Measurements from ENCODE around the gene ASIP.

Gene ASIP

DNA sequence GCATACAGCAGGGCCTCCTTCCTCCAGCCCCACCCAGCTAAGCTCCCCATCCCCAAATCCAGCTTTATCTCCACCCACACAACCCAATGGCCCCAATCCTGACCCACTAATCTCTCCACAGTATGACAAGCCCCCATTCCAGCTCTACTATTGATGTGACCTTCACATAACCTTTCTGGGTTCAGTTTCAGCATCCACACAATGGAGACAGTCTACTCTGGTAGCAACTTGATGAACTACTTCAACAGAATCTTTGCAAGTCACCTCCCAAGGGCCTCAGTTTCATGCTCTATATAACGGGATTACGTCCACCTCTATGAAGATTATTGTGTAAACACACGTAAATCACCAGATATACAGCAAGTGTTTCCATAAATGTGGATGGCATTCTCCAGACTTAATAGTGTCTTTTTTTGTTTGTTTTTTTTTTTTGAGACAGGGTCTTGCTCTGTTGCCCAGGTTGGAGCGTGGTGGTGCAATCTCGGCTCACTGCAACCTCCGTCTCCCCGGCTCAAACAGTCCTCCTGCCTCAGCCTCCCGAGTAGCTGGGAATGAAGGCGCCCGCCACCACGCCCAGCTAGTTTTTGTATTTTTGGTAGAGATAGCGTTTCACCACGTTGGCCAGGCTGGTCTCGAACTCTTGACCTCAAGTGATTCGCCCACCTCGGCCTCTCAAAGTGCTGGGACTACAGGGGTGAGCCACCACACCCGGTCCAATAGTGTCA lies 60.5 kb downstream of the ASIP start:
- TF ChIP-seq CTCF (IDR thresholded peaks at IDR 0.05; ENCODE audit: control insufficient read depth, extremely low read depth, insufficient read depth), result no peak
- H3K4me3 ChIP-seq (ENCODE audit: low read depth, low read length), result peak overlapping the region; percentile 84
- no peak for DNase-seq (ENCODE audit: low read depth)

- no peak for DNase-seq (ENCODE audit: low read depth)
- TF ChIP-seq CTCF (IDR thresholded peaks at IDR 0.05; ENCODE audit: control insufficient read depth, extremely low read depth, insufficient read depth), result no peak
These were observed 61.1 kb downstream of the ASIP start for GRCh38 chr20:34302312-34302722.

DNA sequence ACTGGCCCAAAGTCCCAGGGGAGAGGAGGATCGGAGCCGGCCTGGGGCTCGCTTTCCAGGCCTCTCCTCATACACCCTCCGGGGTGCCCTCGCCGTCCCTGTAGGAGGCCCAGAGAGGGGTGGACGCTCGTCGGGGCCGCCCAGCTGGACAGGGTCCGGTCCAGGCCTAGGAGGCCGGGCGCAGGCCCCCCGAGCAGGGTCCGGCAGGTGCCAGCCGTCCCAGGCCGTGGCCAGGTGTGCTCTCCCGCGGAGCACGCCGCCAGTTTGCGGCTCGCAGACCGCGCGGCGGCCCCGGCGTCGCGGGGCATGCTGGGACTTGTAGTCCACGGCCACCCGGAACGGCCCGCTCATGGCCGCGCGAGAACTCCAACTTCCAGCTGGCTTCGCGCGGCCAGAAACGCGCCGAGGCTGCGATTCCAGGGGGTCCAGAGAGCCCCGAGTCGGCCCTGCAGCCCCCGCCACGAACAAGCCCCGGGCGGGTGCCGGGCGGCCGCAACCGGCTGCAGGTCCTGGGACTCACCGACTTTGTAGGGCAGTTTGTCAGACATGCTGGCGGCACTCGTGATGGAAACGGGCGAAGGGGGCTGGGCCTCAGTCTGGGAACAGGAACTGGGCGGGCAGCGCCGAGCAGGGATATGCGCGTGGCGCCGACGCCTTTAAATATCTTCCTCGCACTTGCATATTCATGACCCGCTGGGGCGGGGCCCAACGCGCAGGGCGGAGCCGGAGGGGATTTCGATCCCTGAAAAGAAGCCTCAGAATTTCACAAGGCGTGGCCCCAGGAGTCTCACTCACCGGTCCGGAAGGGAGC lies 61.7 kb downstream of the ASIP start, which contains the start of gene AHCY:
TSS of gene AHCY (minus strand) at position 633 of the 811 bp plus-strand sequence. CDS start at position 548, 85 bp downstream.
- H3K4me3 ChIP-seq (ENCODE audit: low read depth, low read length), result peak within 1 kb of the TSS; percentile 84
- TF ChIP-seq CTCF (IDR thresholded peaks at IDR 0.05; ENCODE audit: control insufficient read depth, extremely low read depth, insufficient read depth), result no peak
- peak; percentile 97 for DNase-seq (ENCODE audit: low read depth)

More at GRCh38 chr20:34302312-34302722, 61.1 kb downstream of the ASIP start:
- peak overlapping the region; percentile 84 for H3K4me3 ChIP-seq (ENCODE audit: low read depth, low read length)

- TF ChIP-seq CTCF (IDR thresholded peaks at IDR 0.05; ENCODE audit: control insufficient read depth, extremely low read depth, insufficient read depth), result no peak
- no peak for DNase-seq (ENCODE audit: low read depth)
- H3K4me3 ChIP-seq (ENCODE audit: low read depth, low read length), result no peak overlapping the region
These were observed 64.4 kb downstream of the ASIP start for GRCh38 chr20:34305333-34306230.

DNA sequence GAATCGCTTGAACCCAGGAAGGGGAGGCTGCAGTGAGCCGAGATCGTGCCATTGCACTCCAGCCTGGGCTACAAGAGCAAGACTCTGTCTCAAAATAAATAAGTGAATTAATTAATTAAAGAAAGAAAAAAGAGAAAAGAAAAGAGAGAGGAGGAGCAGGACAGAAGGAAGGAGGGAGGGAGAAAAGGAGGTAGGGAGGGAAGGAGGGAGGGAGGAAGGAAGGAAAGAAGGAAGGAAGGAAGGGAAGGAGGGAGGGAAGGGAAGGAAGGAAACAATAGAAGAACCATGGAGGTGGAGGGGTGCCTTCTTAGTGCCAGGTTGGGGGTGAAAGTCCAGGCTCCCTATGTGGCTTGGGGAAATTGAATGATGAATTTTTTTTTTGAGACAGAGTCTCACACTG lies 68.5 kb downstream of the ASIP start:
- no peak for TF ChIP-seq CTCF (IDR thresholded peaks at IDR 0.05; ENCODE audit: control insufficient read depth, extremely low read depth, insufficient read depth)
- no peak for DNase-seq (ENCODE audit: low read depth)
- no peak overlapping the region for H3K4me3 ChIP-seq (ENCODE audit: low read depth, low read length)

- DNase-seq (ENCODE audit: low read depth), result peak; percentile 67
- no peak for TF ChIP-seq CTCF (IDR thresholded peaks at IDR 0.05; ENCODE audit: control insufficient read depth, extremely low read depth, insufficient read depth)
- H3K4me3 ChIP-seq (ENCODE audit: low read depth, low read length), result no peak overlapping the region
These were observed 69.4 kb downstream of the ASIP start for GRCh38 chr20:34310481-34311117.
